HuH-7 (cell line): Measurements from ENCODE around the gene CELF5.
"Not testable (repeated sequence)": the region's sequence is repeated elsewhere in the genome, so short reads cannot be mapped to it uniquely, and the experiment has no call there.

Experiments used
- DNase-seq: peaks from one replicate; pipeline ENCODE4 v3.0.0; 2011; ENCODE audit warnings: low spot score

The CELF5 gene

DNA sequence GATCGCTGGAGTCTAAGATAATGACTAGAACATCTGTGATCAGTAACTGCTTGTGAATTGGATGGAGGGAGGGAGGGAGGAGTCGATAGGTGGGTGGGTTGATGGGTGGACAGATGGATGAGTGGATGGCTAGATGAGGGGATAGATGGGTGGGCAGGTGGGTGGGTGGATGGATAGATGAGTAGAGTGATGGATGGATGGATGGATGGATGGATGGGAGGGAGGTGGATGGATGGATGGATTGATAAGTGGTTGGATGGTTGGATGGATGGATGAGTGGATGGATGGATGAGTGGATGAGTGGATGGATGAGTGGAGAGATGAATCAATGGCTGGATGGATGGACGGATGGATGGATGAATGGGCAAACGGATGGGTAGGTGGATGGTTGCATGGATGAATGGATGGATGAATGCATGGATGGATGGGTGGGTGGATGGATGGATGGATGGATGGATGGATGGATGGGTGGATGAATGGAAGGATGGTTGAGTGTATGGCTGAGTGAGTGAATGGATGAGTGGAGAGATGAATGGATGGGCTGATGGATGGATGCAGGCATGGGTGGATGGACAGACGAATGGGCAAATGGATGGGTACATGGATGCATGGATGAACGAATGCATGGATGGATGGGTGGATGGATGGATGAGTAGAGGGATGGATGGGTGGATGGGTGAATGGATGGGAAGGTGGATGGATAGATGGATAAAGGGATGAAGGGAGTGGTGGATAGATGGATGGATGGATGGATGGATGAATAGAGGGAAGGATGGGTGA, 97.9 kb downstream of the CELF5 start:
- DNase-seq: no peak

DNA sequence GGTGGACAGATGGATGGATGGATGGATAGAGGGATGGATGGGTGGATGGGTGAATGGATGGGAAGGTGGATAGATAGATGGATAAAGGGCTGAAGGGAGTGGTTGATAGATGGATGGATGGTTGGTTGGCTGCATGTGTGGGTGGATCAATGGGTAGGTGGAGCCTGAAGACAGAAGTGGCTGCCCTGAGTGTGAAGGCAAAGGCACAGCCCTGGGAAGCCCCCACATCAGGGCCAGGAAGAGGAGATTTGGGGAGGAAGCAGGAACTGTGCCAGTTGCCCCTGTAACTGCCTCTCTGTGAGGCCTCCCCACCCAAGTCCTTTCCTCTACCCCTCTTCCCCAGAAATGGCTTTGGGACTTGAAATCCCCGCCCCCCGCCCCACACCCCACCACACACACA, 98.6 kb downstream of the CELF5 start:
- no peak for DNase-seq

DNA sequence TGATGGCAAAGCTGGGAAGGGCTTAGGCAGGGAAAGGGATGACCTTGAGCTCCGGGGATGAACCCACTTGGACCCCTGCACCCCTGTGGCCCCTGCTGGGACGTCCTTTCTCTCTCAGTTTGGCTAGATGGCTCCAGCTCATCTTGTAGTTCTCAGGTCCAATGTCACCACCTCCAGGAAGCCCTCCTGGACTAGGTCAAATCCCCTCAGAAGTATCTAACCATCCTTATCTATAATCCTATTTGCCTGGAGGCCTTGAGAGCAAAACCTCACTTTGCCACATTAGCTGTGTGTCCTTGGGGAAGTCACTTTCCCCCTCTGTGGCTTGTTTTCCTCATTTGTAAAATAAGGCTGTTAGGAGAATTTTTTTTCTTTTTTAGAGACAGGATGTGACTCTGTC, 99.2 kb downstream of the CELF5 start:
- DNase-seq: no peak

DNA sequence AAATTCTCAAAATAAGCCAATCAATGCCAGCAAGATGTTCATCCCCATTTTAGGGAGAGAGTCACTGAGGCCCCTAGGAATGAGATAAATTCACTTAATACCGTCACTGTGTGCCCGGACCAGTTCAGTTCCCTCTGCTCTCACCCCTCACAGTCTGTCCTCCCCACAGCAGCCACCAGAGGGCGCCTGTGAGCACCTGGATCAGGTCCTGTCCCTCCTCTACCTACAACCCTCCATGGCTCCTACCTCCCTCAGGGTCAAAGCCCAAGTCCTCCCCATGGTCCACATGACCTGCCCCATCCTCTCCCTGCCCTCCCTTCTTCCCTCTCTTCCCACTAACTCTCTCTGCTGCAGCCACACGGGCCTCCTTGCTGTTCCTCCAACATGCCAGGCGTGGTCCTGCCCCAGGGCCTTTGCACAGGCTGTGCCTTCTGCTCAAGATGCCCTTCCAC, 100.0 kb downstream of the CELF5 start:
- peak; percentile 81 for DNase-seq

DNA sequence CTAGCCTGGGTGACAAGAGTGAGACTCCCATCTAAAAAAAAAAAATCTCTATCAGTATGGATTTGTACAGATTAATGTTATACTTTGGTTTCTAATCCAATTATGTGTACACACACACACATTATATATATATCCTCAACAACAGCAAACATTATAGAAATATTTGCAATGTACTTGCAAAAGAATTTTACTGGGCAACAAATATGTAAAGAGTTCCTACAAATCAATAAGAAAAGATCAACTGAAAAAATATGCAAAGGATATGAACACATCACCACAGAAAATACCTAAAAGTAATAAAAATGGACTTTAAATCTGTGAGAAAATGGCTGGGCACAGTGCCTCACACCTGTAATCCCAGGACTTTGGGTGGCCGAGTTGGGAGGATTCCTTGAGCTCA, 101.0 kb downstream of the CELF5 start:
- DNase-seq: no peak

DNA sequence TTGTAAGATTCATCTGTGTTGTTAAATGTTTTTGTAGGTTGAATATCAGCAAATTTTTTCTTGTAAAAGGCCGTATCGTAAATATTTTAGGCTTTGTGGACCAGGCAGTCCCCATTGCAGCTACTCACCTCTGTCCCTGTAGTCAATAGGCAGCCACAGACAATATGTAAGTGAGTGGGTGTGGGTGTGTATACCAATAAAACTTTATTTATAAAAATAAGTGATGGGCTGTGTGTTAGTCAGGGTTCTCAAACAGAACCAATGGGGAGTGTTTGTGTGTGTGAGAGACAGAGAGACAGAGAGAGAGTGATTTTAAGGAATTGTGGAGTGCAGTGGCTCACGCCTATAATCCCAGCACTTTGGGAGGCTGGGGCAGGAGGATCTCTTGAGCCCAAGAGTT, 104.3 kb downstream of the CELF5 start:
- DNase-seq: no peak

DNA sequence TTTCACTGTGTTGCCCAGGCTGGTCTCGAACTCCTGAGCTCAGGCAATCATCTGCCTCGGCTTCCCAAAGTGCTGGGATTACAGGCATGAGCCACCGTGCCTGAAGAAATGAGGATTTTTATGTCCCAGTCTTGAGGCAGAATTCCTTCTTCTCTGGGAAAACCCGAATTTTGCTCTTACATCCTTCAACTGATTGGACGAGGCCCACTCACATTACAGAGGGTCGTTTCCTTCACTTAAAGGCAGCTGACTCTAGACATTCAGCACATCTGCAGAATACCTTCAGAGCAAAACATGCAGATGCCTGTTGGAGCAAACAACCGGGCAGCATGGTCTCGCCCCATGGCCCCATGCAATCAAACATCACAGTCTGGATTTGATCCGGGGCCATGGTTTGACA, 105.6 kb downstream of the CELF5 start:
- DNase-seq: no peak

DNA sequence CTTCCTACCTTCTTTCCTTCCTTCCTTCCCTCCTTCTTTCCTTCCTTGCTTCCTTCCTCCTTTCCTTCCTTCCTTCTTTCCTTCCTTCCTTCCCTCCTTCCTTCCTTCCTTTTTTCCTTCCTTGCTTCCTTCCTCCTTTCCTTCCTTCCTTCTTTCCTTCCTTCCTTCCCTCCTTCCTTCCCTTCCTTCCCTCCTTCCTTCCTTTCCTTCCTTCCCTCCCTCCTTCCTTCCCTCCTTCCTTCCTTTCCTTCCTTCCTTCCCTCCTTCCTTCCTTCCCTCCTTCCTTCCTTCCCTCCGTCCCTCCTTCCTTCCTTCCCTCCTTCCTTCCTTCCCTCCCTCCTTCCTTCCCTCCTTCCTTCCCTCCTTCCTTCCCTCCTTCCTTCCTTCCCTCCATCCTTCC, 107.8 kb downstream of the CELF5 start:
- DNase-seq: not testable (repeated sequence)

DNA sequence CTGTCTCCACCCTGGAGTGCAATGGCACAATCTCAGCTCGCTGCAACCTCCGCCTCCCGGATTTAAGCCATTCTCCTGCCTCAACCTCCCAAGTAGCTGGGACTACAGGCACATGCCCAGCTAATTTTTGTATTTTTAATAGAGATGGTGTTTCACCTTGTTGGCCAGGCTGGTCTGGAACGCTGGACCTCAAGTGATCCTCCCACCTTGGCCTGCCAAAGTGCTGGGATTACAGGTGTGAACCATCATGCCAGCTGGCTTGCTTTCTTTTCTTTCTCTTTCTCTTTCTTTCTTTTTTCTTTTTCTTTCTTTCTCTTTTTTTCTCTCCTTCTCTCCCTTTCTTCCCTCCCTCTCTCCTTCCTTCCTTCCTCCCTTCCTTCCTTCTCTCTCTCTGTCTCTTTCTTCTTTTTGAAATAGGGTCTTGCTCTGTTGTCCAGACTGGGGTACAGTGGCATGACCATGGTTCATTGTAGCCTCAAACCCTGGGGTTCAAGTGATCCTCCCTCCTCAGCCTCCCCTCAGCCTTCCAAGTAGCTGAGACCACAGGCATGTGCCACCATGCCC, 108.6 kb downstream of the CELF5 start:
- DNase-seq: no peak

DNA sequence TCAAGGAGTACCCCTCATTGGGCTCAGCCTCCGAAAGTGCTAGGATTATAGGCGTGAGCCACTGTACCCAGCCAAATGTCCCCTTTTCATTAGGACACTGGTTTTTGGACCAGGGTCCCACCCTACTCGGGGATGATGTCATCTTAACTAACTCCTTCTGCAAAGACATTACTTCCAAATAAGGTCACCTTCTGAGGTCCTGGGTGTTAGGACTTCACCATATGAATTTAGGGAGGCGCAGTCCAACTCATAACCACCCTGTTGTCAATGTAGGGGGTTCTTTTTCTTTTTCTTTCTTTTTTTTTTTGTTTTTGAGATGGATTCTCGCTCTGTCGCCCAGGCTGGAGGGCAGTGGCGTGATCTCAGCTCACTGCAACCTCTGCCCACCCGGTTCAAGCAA, 109.2 kb downstream of the CELF5 start:
- no peak for DNase-seq

DNA sequence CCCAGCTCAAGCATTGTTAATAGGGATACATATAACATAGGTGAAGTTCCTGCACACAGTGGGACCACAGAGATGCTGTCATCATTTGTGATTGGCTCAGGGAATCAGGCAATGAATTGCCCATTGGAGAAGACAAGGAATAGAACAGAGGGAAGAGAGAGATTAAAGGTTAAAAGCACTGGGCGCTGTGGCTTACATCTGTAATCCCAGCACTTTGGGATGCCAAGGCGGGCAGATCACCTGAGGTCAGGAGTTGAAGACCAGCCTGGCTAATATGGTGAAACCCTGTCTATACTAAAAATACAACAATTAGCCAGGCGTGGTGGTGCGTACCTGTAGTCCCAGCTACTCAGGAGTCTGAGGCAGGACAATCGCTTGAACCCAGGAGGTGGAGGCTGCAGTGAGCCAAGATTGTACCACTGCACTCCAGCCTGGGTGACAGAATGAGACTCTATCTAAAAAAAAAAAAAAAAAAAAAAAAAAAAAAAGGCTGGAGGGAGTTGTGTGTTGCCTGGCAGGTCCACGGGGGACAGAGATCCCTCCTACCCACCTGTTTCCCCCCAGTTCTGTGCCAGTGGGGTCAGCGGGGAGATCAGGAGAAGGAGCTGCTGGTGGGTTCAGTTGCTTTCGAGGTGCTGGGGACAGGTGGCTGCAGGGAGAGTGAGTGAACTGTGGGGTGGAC, 110.4 kb downstream of the CELF5 start:
- not testable (repeated sequence) for DNase-seq

DNA sequence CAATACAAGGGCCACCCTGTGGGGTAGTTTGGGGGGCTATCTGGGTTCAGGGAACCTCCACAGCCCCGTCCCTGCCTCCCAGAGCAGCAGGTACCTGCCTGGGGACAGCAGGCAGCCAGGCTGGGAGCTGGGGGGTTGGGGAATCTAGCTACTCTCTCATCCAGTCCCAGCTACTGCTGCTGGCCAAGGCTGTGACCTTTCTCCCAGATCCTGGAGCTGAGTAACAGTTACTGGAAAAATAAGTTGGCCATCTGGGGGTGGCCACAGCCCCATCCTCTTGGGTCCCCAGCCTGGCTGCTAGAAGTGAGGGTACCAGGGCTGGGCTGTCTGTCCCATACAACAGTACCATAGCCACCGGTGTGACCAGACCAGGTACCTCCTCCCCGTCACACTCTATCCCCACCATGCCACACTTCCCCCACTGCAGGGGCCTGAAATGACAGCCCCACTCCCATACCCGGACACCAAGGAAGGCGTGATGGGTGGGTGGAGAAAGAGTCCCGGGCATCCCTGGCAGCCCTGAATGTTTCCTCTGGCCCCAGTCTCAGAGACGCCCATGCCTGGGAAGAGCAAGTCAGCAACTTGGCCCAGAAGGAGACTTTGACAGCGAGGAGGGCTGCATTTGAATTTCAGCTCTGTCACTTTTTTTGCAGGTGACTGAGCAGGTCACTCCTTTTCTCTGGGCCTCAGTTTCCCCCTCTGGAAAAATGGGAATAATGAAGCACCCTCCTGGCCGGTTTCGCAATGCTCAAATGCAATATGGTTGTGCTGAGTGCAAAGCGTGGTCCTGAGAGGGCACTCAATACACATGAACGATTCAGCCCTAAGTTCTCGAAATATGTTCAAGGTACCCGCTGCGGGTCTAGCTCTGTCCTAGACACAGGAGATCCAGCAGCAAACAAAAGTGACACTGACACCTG, 111.2 kb downstream of the CELF5 start:
- no peak for DNase-seq

DNA sequence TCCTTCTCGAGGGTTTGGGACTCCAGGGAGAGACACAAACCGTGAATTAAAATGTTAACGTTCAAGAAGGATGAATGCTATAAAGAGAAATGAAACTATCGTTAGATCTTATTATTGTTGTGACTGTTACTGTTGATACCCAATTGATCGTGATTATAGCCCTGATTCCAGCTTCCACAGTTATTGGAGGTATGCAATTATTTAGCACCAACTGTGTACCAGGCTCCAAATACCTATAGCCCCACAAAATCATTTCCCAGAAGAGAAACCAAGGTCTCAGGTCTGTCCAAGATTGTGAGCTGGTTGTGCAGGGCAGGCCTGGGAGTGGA, 111.9 kb downstream of the CELF5 start:
- DNase-seq: no peak

DNA sequence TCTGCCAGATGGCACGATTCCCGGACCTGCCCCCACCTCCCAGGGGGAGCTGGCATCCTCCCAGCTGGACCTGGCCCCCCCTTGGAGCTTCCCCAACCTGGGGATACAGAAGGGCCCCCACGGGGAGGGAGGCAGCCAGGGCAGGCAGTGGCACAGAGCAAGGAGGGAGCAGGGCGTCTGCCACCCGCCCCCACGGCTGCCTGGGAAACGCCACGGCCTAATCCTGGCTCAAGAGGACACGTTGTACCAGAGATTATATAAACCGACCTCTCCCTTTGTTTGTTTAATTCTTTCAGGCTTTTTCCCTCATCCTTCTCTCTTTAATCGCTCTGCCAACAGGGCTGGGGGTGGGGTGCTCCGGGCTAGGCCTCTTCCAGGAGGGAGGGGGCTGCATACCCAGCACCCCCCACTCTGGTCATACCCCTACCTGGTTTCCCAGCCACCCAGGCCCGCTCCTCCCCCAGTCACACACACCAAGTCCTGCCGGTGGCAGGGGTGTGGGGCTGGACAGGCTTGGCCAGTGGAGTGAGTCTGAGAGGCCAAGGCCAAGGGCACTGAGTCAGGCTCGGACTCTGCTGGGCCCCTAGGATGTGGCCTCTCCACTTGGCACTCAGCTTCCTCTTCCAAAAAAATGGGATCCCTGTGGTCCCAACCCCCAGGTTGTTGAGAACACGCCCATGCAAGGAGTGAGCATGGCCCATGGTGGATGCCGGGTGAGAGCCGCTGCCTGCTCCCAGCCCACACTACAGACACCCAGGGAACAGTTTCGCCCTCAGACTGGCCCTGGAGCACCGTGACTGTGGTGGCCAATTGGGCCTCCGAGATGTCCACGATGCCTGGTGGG, 112.4 kb downstream of the CELF5 start:
- no peak for DNase-seq

DNA sequence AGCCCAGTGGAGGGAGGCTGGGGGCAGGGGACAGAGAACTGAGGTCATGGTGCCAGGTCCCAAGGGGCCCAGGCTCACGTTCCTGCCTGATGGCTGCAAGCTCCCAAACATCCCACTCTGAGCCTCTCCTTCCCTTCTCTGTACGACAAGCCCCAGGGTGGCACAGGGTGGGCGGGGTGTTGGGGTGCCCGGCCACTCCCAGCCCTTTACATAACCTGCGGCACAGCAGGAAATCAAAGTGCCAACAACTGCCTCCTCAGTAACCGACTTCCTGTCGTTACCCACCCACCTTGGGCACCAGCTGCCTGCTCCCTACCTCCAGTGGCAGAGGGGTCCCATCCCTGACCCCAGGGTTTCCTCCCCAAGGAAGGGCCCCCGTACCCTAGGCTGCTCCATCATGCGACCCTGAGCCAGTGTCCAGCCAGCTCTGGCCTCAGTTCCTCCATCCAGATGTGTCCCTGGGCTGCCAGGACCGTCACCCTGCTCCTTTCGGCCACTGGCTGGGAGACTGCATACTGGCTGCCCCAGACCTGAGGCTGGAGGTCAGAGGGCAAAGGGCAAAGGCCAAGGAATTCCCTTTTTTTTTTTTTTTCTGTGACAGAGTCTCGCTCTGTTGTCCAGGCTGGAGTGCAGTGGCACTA, 114.2 kb downstream of the CELF5 start:
- no peak for DNase-seq

DNA sequence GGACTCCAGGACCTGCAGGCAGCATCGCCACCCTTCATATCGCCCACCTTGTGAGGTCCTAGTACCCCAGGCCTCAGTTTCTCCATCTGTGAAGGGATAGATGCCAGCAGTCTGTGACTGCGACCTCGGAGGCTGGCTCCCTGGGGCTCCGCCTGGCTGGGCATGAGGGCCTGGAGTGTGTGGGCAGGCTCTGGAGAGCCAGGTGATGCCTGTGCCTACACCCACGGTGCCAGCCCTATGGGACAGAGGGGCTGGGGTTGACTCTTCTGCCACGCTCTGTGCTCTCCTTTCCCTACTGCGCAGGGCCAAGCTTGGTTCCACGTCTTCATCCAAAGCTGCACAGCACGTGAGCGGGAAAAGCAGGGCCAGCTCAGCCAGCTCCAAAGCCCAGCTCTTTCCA, 115.9 kb downstream of the CELF5 start:
- DNase-seq: no peak

DNA sequence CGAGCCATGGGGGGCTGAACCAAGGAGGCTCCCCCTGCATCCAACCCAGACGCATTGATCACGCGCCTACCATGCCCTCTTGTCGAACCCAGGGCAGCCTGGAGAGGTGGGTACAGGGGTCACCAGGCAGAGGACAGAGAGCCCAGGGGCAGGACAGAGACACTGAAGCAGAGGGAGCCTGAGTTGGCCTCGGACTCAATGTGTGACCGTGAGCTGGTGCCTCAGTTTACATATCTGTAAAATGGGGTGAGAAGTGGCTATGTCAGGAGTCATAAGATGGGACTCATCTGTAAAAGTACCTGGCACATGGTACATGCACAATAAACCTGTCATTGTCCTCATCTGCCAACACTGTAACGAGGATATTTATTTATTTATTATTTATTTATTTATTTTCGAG, 117.8 kb downstream of the CELF5 start:
- no peak for DNase-seq

DNA sequence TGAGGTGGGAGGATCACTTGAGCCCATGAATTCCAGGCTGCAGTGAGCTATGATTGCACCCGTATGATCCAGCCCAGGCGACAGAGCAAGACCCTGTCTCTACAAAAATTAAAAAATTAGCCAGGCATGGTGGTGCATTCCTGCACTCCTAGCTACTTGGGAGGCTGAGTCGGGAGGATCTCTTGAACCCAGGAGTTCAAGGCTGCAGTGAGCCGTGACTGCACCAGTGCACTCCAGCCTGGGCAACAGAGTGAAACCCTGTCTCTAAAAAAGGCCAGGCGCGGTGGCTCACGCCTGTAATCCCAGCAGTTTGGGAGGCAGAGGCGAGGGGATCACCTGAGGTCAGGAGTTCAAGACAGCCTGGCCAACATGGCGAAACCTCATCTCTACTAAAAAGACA, 118.5 kb downstream of the CELF5 start:
- DNase-seq: not testable (repeated sequence)

DNA sequence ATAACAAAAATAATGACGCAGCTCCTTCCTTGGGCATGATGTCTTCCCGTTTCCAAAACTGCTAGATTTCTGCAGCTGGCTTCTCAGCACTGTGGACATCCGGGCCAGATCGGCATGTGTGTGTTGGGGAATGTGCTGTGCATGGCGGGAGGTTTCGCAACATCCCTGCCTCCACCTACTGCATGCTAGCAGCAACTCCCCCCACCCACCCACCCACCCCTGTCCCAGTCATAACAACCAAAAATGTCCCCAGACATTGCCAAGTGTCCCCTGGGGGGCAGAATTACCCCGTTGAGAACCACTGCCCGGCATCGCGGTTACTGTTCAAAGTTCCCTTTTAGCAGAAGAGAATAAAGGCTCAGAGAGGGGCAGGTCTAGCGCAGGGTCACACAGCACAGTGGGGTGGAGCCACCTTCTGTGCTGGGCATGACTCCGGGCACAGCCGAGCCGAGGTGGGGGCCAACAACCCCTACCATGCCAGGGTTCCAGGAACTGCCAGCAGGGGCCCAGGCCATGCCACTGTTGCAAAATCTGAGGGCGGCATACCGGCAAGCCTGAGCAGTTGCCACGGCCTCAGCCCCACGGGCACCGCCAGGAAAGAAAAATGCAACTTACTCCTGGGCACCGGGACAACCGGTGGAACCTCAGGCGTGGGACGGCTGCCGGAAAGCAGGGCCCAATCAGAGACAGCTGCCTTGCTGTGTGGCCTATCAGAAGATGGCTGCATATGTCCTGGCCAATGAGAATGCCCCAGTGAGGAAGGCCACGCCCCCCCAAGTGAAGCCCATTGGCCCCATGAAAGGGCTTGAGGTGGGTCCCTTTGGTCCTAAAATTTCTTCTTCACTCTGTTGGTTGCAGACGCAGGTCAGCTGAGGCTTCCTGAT, 119.4 kb downstream of the CELF5 start:
- DNase-seq: peak; percentile 88
